ENCODE data around the gene LTB. TPM values are rescaled to one million over a fixed set of nuclear protein-coding genes. Genes with fewer than 3 reads are reported as not detected.

LTB gene
- total and polyA plus RNA-seq, 9 of the 15 experiments (the other 6 are each of a cell fraction or from before 2014, with no cell fraction given) = 0.07 to 0.51 TPM; not detected in 7

DNA sequence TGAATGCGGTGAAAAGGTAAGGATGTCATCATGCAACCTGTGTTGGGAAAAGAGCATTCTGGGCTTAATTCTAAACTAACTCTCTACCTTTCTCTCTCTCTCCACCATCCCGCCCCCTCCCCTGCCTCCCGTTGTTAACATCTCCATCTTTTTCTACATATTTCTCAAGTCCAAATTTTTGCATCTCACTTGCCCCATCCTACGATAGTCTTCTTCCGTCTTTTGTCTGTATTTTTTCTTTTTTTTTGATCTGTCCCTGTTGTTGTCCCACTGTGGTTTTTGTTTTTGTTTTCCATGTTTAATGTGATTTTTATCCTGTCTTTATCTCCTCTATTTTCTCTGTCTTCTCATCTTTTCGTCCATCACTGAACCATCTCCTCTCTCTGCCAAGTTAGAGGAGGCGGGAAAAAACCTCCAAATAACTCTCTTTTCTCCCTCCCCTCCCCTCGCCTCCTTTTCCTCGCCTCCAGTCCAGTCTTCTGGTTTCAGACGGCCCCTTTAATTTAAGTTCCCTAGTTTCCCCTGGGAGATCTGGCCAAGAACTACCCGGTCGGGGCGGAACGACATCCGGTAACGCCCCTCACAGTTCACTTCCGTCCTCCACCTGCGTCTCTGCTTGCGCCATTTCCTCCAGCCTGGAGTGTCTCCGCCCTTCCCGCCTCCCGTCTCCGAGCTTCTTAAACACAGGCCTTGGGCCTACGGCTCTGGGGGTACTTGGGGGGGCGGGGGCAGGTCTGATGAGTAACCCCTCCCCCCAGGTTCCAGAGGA lies 35.1 kb downstream of the LTB start, which contains the start of gene NFKBIL1 (continued):
- TF ChIP-seq HINFP (tag; conservative IDR thresholded peaks at IDR 0.05; ENCODE audit: low read depth) (peak; percentile 65), MEF2A (IDR thresholded peaks at IDR 0.05; ENCODE audit: control insufficient read depth, low read depth, low read length) (no peak), CCNT2 (IDR thresholded peaks at IDR 0.05; ENCODE audit: borderline replicate concordance, extremely low read depth, insufficient read length, low read depth, low read length) (no peak), NR2C1 (IDR thresholded peaks at IDR 0.05) (peak; percentile 94), NR2C1 (tag; IDR thresholded peaks at IDR 0.05) (peak; percentile 97), TAL1 (IDR thresholded peaks at IDR 0.05) (no peak; the same call in 1 of the 2 replicates), ZHX1 (conservative IDR thresholded peaks at IDR 0.05; ENCODE audit: low read length) (peak; percentile 8; the same call in 1 of the 2 replicates), ZFX (CRISPR knock-in tag; IDR thresholded peaks at IDR 0.05) (peak; percentile 87), ZNF436 (CRISPR knock-in tag; IDR thresholded peaks at IDR 0.05) (no peak), ZNF384 (IDR thresholded peaks at IDR 0.05; ENCODE audit: low read depth, low read length) (peak; percentile 66), ZNF583 (CRISPR knock-in tag; IDR thresholded peaks at IDR 0.05) (0 out of 2 replicates have a peak, but pooled peaks have one; percentile 72), CBX3 (IDR thresholded peaks at IDR 0.05; ENCODE audit: borderline replicate concordance in 1 of 2, low read length in 2 of 2) (no peak; a peak in 1 of 3 replicates), BHLHE40 (IDR thresholded peaks at IDR 0.05; ENCODE audit: low read length) (no peak; the same call in 1 of the 2 replicates), RBM22 (IDR thresholded peaks at IDR 0.05; ENCODE audit: low read depth, low read length, poor library complexity, severe bottlenecking) (no peak)
- TF ChIP-seq, protein P1, sequence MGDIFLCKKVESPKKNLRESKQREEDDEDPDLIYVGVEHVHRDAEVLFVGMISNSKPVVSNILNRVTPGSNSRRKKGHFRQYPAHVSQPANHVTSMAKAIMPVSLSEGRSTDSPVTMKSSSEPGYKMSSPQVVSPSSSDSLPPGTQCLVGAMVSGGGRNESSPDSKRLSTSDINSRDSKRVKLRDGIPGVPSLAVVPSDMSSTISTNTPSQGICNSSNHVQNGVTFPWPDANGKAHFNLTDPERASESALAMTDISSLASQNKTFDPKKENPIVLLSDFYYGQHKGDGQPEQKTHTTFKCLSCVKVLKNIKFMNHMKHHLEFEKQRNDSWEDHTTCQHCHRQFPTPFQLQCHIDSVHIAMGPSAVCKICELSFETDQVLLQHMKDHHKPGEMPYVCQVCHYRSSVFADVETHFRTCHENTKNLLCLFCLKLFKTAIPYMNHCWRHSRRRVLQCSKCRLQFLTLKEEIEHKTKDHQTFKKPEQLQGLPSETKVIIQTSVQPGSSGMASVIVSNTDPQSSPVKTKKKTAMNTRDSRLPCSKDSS (IDR thresholded peaks at IDR 0.05; ENCODE audit: low read depth, partially characterized antibody) = no peak
- TF ChIP-seq, protein P2, sequence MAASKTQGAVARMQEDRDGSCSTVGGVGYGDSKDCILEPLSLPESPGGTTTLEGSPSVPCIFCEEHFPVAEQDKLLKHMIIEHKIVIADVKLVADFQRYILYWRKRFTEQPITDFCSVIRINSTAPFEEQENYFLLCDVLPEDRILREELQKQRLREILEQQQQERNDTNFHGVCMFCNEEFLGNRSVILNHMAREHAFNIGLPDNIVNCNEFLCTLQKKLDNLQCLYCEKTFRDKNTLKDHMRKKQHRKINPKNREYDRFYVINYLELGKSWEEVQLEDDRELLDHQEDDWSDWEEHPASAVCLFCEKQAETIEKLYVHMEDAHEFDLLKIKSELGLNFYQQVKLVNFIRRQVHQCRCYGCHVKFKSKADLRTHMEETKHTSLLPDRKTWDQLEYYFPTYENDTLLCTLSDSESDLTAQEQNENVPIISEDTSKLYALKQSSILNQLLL (CRISPR knock-in tag; IDR thresholded peaks at IDR 0.05; ENCODE audit: borderline replicate concordance) = no peak
- TF ChIP-seq, protein P3, sequence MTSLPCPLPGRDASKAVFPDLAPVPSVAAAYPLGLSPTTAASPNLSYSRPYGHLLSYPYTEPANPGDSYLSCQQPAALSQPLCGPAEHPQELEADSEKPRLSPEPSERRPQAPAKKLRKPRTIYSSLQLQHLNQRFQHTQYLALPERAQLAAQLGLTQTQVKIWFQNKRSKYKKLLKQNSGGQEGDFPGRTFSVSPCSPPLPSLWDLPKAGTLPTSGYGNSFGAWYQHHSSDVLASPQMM (CRISPR knock-in tag; IDR thresholded peaks at IDR 0.05) = no peak

All from K562 (cell line).